K562 (cell line): ENCODE data around the gene XKR7. TPM values are rescaled to one million over a fixed set of nuclear protein-coding genes. Genes with fewer than 3 reads are reported as not detected.
A peak's percentile ranks its signal among the peaks of the same experiment; 100 is the strongest.

Experiments used
- CBX5 ChIP-seq: IDR thresholded peaks from 2 replicates; pipeline ENCODE4 v1.6.1; 2014; ENCODE audit warnings: low read depth, borderline replicate concordance
- CEBPG ChIP-seq, 3 experiments: fragments of 200-800 bp in 1 of 3; sonication (Bioruptor generic) in 1 of 3; sonication (generic) in 1 of 3; formaldehyde crosslinking in 1 of 3; IDR thresholded peaks in 2 of 3; conservative IDR thresholded peaks in 1 of 3; 2 replicates each; pipeline versions ENCODE4 v1.6.1 to v1.8.0; 2016 to 2022; ENCODE audit warnings: missing compliant biosample characterization in 2 of 3, missing genetic modification characterization in 2 of 3, mild to moderate bottlenecking in 1 of 3, missing genetic modification reagents in 1 of 3
- CREBBP ChIP-seq: IDR thresholded peaks from one replicate; pipeline ENCODE4 v1.6.1; 2012; ENCODE audit warnings: low read depth, mild to moderate bottlenecking, control low read depth, inconsistent platforms, low read length
- DNMT1 ChIP-seq: fragments of 450-650 bp; IDR thresholded peaks from 2 replicates; pipeline ENCODE4 v1.6.1; 2016; ENCODE audit warnings: antibody characterized with exemption, mild to moderate bottlenecking
- EP300 ChIP-seq: IDR thresholded peaks from 2 replicates; pipeline ENCODE4 v1.6.1; 2012; ENCODE audit warnings: low read length, improper control_type of control experiment
- GTF2B ChIP-seq: IDR thresholded peaks from 2 replicates; pipeline ENCODE4 v1.6.1; 2011; ENCODE audit not compliant: insufficient read length; ENCODE audit errors: extremely low read depth
- HINFP ChIP-seq: fragments of 450-650 bp; conservative IDR thresholded peaks from 2 replicates; pipeline ENCODE4 v1.6.1; 2016; ENCODE audit warnings: missing genetic modification characterization, low read depth, mild to moderate bottlenecking, control low read depth, missing compliant biosample characterization
- HNRNPH1 ChIP-seq: fragments of 200-400 bp; formaldehyde crosslinking; optimal IDR thresholded peaks from 2 replicates; pipeline ENCODE3; 2017; ENCODE audit warnings: low read depth, mild to moderate bottlenecking, low read length, moderate library complexity
- KLF13 ChIP-seq: fragments of 450-650 bp; IDR thresholded peaks from 2 replicates; pipeline ENCODE4 v1.6.1; 2016; ENCODE audit warnings: missing genetic modification characterization, low read depth, mild to moderate bottlenecking, missing compliant biosample characterization, moderate library complexity, borderline replicate concordance
- LCOR ChIP-seq: sonication (generic); formaldehyde crosslinking; IDR thresholded peaks from 2 replicates; pipeline ENCODE4 v1.8.0; 2022; ENCODE audit warnings: mild to moderate bottlenecking, missing genetic modification reagents
- MCM5 ChIP-seq: fragments of 450-650 bp; IDR thresholded peaks from 2 replicates; pipeline ENCODE4 v1.6.1; 2016; ENCODE audit warnings: low read depth
- MEF2D ChIP-seq: conservative IDR thresholded peaks from 2 replicates; pipeline ENCODE4 v1.6.1; 2016; ENCODE audit warnings: low read depth, missing genetic modification characterization, missing compliant biosample characterization
- MTA3 ChIP-seq: fragments of 450-650 bp; formaldehyde crosslinking; IDR thresholded peaks from 2 replicates; pipeline ENCODE4 v1.6.1; 2017; ENCODE audit warnings: mild to moderate bottlenecking, borderline replicate concordance
- MYC ChIP-seq, 2 experiments: fragments of 250-450 bp in 1 of 2; sonication (Bioruptor Pico) in 1 of 2; IDR thresholded peaks; 2 replicates each; pipeline versions ENCODE4 v1.5.1 to v1.6.1; 2012 to 2021; ENCODE audit warnings: low read depth in 2 of 2, borderline replicate concordance in 1 of 2, improper control_type of control experiment in 1 of 2, low read length in 1 of 2, mild to moderate bottlenecking in 1 of 2, moderate library complexity in 1 of 2
- NR4A1 ChIP-seq, 2 experiments: fragments of 250-450 bp in 1 of 2; fragments of 450-650 bp in 1 of 2; sonication (Bioruptor Pico) in 1 of 2; IDR thresholded peaks; 2 replicates each; pipeline versions ENCODE4 v1.4.0 to v1.6.1; 2016 to 2020; ENCODE audit warnings: mild to moderate bottlenecking in 2 of 2, missing compliant biosample characterization in 1 of 2, missing genetic modification characterization in 1 of 2, moderate library complexity in 1 of 2
- PHB ChIP-seq: fragments of 250-450 bp; sonication (Bioruptor Pico); IDR thresholded peaks from 2 replicates; pipeline ENCODE4 v1.5.0; 2021
- PTBP1 ChIP-seq: fragments of 200-400 bp; formaldehyde crosslinking; IDR thresholded peaks from 2 replicates; pipeline ENCODE4 v1.6.1; 2017; ENCODE audit warnings: low read depth, low read length
- TBP ChIP-seq: optimal IDR thresholded peaks from 2 replicates; pipeline ENCODE3; 2011; ENCODE audit warnings: low read depth, low read length, improper control_type of control experiment
- XRCC3 ChIP-seq: fragments of 450-650 bp; IDR thresholded peaks from 2 replicates; pipeline ENCODE4 v1.6.1; 2017; ENCODE audit warnings: mild to moderate bottlenecking, moderate library complexity
- YBX1 ChIP-seq: fragments of 450-650 bp; IDR thresholded peaks from 2 replicates; pipeline ENCODE4 v1.7.1; 2016; ENCODE audit warnings: mild to moderate bottlenecking
- ZC3H11A ChIP-seq: IDR thresholded peaks from 2 replicates; pipeline ENCODE4 v1.6.1; 2012; ENCODE audit warnings: low read depth, low read length, improper control_type of control experiment
- ZNF785 ChIP-seq: fragments of 250-450 bp; sonication (Bioruptor Pico); IDR thresholded peaks from 2 replicates; pipeline ENCODE4 v1.4.0; 2020; ENCODE audit warnings: mild to moderate bottlenecking
- polyA plus RNA-seq, 8 experiments: library from polyadenylated mRNA; depleted of rRNA in 4 of 8; stranded (reverse) in 5 of 8; unstranded in 3 of 8; fragments of >200 nt; fragmentation: Nextera tagmentation in 2 of 8; fragmentation: Illumina TruSeq in 1 of 8; extraction: Ambion mirVana in 2 of 8; extraction: Trizol in 1 of 8; gene quantifications; 2 replicates each; pipeline versions ENCODE4 v1.2.1 to v1.2.3, GENCODE V29; 2011 to 2014; ENCODE audit warnings: inconsistent platforms in 1 of 8, missing spikeins in 1 of 8
- total RNA-seq, 7 experiments: library from RNA; depleted of rRNA in 6 of 7; stranded (reverse); fragments of >200 nt in 6 of 7; fragmentation: Illumina TruSeq in 2 of 7; extraction: Trizol in 2 of 7; gene quantifications; 2 replicates each; pipeline versions ENCODE4 v1.2.1 to v1.2.3, GENCODE V29; 2011 to 2021; ENCODE audit warnings: low replicate concordance in 1 of 7
- TF ChIP-seq, protein P1 (sequence below): sonication (generic); formaldehyde crosslinking; IDR thresholded peaks from 2 replicates; pipeline ENCODE4 v1.8.0; 2022; ENCODE audit warnings: missing genetic modification reagents, mild to moderate bottlenecking, borderline replicate concordance

Gene XKR7
- total and polyA plus RNA-seq, 9 of the 15 experiments (the other 6 are each of a cell fraction or from before 2014, with no cell fraction given): 0.02 TPM; not detected in 8

- TF ChIP-seq HNRNPH1 (no peak), PHB (CRISPR knock-in tag) (no peak), CBX5 (no peak), KLF13 (no peak), TBP (no peak), MCM5 (no peak), GTF2B (no peak), CREBBP (no peak), HINFP (no peak), DNMT1 (no peak), MYC (IDR thresholded peaks at IDR 0.05; ENCODE audit: low read depth, low read length) (0 out of 2 replicates have a peak, but pooled peaks have one; percentile 19), MYC (CRISPR knock-in tag; IDR thresholded peaks at IDR 0.05; ENCODE audit: borderline replicate concordance, low read depth) (no peak), EP300 (no peak), CEBPG (CRISPR knock-in tag; IDR thresholded peaks at IDR 0.05) (no peak), CEBPG (tag; conservative IDR thresholded peaks at IDR 0.05 in 1 of 2, IDR thresholded peaks at IDR 0.05 in 1 of 2) (no peak), LCOR (no peak), MTA3 (no peak), PTBP1 (no peak), ZC3H11A (no peak), ZNF785 (CRISPR knock-in tag) (no peak), NR4A1 (CRISPR knock-in tag; IDR thresholded peaks at IDR 0.05) (no peak), NR4A1 (tag; IDR thresholded peaks at IDR 0.05) (no peak), XRCC3 (no peak), MEF2D (tag) (no peak), YBX1 (no peak)
- TF ChIP-seq, protein P1, sequence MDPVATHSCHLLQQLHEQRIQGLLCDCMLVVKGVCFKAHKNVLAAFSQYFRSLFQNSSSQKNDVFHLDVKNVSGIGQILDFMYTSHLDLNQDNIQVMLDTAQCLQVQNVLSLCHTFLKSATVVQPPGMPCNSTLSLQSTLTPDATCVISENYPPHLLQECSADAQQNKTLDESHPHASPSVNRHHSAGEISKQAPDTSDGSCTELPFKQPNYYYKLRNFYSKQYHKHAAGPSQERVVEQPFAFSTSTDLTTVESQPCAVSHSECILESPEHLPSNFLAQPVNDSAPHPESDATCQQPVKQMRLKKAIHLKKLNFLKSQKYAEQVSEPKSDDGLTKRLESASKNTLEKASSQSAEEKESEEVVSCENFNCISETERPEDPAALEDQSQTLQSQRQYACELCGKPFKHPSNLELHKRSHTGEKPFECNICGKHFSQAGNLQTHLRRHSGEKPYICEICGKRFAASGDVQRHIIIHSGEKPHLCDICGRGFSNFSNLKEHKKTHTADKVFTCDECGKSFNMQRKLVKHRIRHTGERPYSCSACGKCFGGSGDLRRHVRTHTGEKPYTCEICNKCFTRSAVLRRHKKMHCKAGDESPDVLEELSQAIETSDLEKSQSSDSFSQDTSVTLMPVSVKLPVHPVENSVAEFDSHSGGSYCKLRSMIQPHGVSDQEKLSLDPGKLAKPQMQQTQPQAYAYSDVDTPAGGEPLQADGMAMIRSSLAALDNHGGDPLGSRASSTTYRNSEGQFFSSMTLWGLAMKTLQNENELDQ: no peak
Observed at GRCh38 chr20:32006841-32007786, 39.2 kb downstream of the XKR7 start (continued).
